Neural cell (in vitro differentiated cells): ENCODE results near the gene TOM1. TPM values are rescaled to one million over a fixed set of nuclear protein-coding genes. Genes with fewer than 3 reads are reported as not detected.
"Not testable (repeated sequence)": the region's sequence is repeated elsewhere in the genome, so short reads cannot be mapped to it uniquely, and the experiment has no call there.

Source experiments
- H2AFZ ChIP-seq: fragments of 200-600, 300-800 bp; sonication (generic), shearing (Covaris generic); 2 replicates; pipeline ENCODE4 v1.6.0; 2014; ENCODE audit warnings: low read depth, mild to moderate bottlenecking, antibody characterized with exemption, low read length, moderate library complexity
- H3F3A ChIP-seq: fragments of 200-600 bp; shearing (Covaris generic); 2 replicates; pipeline ENCODE4 v1.6.1; 2016; ENCODE audit warnings: mild to moderate bottlenecking, moderate library complexity, mixed read lengths, antibody characterized with exemption, low read length; ENCODE audit not compliant: insufficient read depth, poor library complexity, severe bottlenecking
- H3K27ac ChIP-seq: fragments of 200-600, 300-800 bp; sonication (generic), shearing (Covaris generic); 2 replicates; pipeline ENCODE4 v1.5.1; 2014; ENCODE audit warnings: mild to moderate bottlenecking, low read length, moderate library complexity
- H3K27me3 ChIP-seq: fragments of 300-800, 200-600 bp; sonication (generic), shearing (Covaris generic); 2 replicates; pipeline ENCODE4 v1.6.0; 2014; ENCODE audit warnings: mild to moderate bottlenecking, low read depth, low read length, moderate library complexity; ENCODE audit not compliant: insufficient read depth
- H3K36me3 ChIP-seq: fragments of 300-800, 200-600 bp; sonication (generic), shearing (Covaris generic); 2 replicates; pipeline ENCODE4 v1.5.1; 2014; ENCODE audit warnings: mild to moderate bottlenecking, antibody characterized with exemption, low read length, moderate library complexity; ENCODE audit not compliant: insufficient read depth
- H3K4me2 ChIP-seq: fragments of 300-800, 200-600 bp; sonication (generic), shearing (Covaris generic); 2 replicates; pipeline ENCODE4 v1.6.0; 2014; ENCODE audit warnings: mild to moderate bottlenecking, low read length
- H3K4me3 ChIP-seq: fragments of 300-800, 200-600 bp; sonication (generic), shearing (Covaris generic); 2 replicates; pipeline ENCODE4 v1.5.1; 2014; ENCODE audit warnings: mild to moderate bottlenecking, low read length, moderate library complexity
- H3K79me2 ChIP-seq: fragments of 200-600 bp; shearing (Covaris generic); replicated peaks from 2 replicates; pipeline ENCODE4 v1.6.0; 2014; ENCODE audit warnings: mild to moderate bottlenecking, low read length, moderate library complexity; ENCODE audit not compliant: insufficient read depth
- H3K9ac ChIP-seq: fragments of 300-800, 200-600 bp; sonication (generic), shearing (Covaris generic); 2 replicates; pipeline ENCODE4 v1.6.1; 2016; ENCODE audit warnings: mild to moderate bottlenecking, low read length, mixed read lengths
- H3K9me2 ChIP-seq: fragments of 200-600 bp; shearing (Covaris generic); 2 replicates; pipeline ENCODE4 v1.6.1; 2016; ENCODE audit warnings: mild to moderate bottlenecking, low read length, mixed read lengths; ENCODE audit not compliant: insufficient read depth
- H3K9me3 ChIP-seq: fragments of 200-600, 300-800 bp; sonication (generic), shearing (Covaris generic); 2 replicates; pipeline ENCODE4 v1.6.1; 2016; ENCODE audit warnings: mild to moderate bottlenecking, mixed run types, low read length, moderate library complexity, mixed read lengths
- H4K20me1 ChIP-seq: fragments of 200-600 bp; shearing (Covaris generic); 2 replicates; pipeline ENCODE4 v1.6.1; 2016; ENCODE audit warnings: mild to moderate bottlenecking, mixed run types; ENCODE audit not compliant: insufficient read depth
- CTCF ChIP-seq: fragments of 450-650 bp; IDR thresholded peaks from 2 replicates; pipeline ENCODE4 v1.5.1; 2014; ENCODE audit warnings: antibody characterized with exemption, mild to moderate bottlenecking, moderate library complexity; ENCODE audit not compliant: poor library complexity, severe bottlenecking
- EP300 ChIP-seq: fragments of 450-650 bp; conservative IDR thresholded peaks from 2 replicates; pipeline ENCODE4 v1.6.1; 2014; ENCODE audit warnings: antibody characterized with exemption, mild to moderate bottlenecking, moderate library complexity; ENCODE audit not compliant: poor library complexity, severe bottlenecking
- EZH2 ChIP-seq: fragments of 200-600, 300-800 bp; shearing (Covaris generic), sonication (generic); IDR thresholded peaks from 2 replicates; pipeline ENCODE4 v1.6.1; 2014; ENCODE audit warnings: antibody characterized with exemption, low read length, borderline replicate concordance, mild to moderate bottlenecking; ENCODE audit not compliant: insufficient read depth, poor library complexity, severe bottlenecking
- MXI1 ChIP-seq: fragments of 450-650 bp; conservative IDR thresholded peaks from 2 replicates; pipeline ENCODE4 v1.6.1; 2014; ENCODE audit warnings: antibody characterized with exemption, mild to moderate bottlenecking; ENCODE audit not compliant: poor library complexity, severe bottlenecking
- POLR2AphosphoS5 ChIP-seq: IDR thresholded peaks from 2 replicates; pipeline ENCODE4 v1.6.1; 2012
- RAD21 ChIP-seq: fragments of 450-650 bp; conservative IDR thresholded peaks from 2 replicates; pipeline ENCODE4 v1.6.1; 2014; ENCODE audit warnings: antibody characterized with exemption, mild to moderate bottlenecking, moderate library complexity
- SMC3 ChIP-seq: fragments of 450-650 bp; conservative IDR thresholded peaks from 2 replicates; pipeline ENCODE4 v1.6.1; 2014; ENCODE audit warnings: antibody characterized with exemption, mild to moderate bottlenecking, moderate library complexity; ENCODE audit not compliant: poor library complexity
- TAF1 ChIP-seq: IDR thresholded peaks from 2 replicates; pipeline ENCODE4 v1.6.1; 2012; ENCODE audit warnings: low read depth
- polyA plus RNA-seq: library from polyadenylated mRNA; depleted of rRNA; stranded (reverse); fragments of >200 nt; gene quantifications from 2 replicates; pipeline ENCODE4 v1.2.3, GENCODE V29; 2014
- TF ChIP-seq, protein P1 (sequence below): IDR thresholded peaks from 2 replicates; pipeline ENCODE4 v1.6.1; 2012; ENCODE audit warnings: borderline replicate concordance

The TOM1 gene
- polyA plus RNA-seq, 1 donor from 2014 or later, result 13.3 TPM

DNA sequence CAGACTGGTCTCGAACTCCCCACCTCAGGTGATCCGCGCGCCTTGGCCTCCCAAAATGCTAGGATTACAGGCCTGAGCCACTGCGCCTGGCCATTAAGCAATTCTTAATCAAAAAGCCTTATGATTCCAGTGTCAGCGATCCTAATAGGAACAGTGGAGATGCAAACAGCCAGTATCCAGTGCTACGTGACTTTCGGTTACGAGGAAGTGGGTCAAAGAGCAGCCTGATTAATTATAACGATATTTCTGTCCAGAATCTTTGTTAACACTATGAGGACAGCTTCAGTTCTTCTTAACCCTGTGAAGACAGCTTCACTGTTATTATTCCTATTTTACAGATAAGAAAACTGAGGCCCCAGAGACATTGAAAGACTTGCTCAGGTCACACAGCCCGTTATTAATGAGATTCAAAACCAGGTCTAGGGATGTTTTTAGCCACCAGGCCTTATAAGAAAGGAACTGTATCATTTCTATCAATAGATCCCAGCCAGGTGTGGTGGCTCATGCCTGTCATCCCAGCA, 63.9 kb downstream of the TOM1 start:
- Histone ChIP-seq H3K79me2 (no peaks in the 10 kb centered on the region), H4K20me1 (no peaks in the 10 kb centered on the region), H3K4me3 (no peak overlapping the region), H3K9ac (no peak overlapping the region), H3K4me2 (no peak overlapping the region), H3F3A (no peaks in the 10 kb centered on the region), H3K27ac (no peak overlapping the region), H2AFZ (no peak overlapping the region), H3K9me3 (no peaks in the 10 kb centered on the region), H3K9me2 (no peaks in the 10 kb centered on the region), H3K27me3 (no peaks in the 10 kb centered on the region), H3K36me3 (no peaks in the 10 kb centered on the region)
- TF ChIP-seq, protein P1, sequence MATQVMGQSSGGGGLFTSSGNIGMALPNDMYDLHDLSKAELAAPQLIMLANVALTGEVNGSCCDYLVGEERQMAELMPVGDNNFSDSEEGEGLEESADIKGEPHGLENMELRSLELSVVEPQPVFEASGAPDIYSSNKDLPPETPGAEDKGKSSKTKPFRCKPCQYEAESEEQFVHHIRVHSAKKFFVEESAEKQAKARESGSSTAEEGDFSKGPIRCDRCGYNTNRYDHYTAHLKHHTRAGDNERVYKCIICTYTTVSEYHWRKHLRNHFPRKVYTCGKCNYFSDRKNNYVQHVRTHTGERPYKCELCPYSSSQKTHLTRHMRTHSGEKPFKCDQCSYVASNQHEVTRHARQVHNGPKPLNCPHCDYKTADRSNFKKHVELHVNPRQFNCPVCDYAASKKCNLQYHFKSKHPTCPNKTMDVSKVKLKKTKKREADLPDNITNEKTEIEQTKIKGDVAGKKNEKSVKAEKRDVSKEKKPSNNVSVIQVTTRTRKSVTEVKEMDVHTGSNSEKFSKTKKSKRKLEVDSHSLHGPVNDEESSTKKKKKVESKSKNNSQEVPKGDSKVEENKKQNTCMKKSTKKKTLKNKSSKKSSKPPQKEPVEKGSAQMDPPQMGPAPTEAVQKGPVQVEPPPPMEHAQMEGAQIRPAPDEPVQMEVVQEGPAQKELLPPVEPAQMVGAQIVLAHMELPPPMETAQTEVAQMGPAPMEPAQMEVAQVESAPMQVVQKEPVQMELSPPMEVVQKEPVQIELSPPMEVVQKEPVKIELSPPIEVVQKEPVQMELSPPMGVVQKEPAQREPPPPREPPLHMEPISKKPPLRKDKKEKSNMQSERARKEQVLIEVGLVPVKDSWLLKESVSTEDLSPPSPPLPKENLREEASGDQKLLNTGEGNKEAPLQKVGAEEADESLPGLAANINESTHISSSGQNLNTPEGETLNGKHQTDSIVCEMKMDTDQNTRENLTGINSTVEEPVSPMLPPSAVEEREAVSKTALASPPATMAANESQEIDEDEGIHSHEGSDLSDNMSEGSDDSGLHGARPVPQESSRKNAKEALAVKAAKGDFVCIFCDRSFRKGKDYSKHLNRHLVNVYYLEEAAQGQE, result no peak
- TF ChIP-seq CTCF (no peak), POLR2AphosphoS5 (no peak), TAF1 (no peak), RAD21 (no peak), MXI1 (no peak), EP300 (no peak), EZH2 (no peak), SMC3 (no peak)

DNA sequence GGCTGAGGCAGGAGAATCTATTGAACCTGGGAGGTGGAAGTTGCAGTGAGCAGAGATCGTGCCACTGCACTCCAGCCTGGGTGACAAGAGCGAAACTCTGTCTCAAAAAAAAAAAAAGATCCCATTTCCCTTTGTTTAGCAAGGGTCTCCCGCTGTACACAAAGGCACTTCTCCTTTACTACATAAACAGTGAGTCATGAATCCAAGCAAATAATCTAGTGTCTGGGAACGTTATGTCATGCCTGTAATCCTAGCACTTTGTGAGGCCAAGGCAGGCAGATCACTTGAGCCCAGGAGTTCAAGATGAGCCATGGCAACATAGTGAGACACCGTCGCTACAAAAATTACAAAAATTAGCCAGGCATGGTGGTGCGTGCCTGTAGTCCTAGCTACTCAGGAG, 64.5 kb downstream of the TOM1 start:
- not testable (repeated sequence) for H3K4me3 ChIP-seq, H4K20me1 ChIP-seq, H3K9ac ChIP-seq, H3K27me3 ChIP-seq, H3K79me2 ChIP-seq, H3K36me3 ChIP-seq, H3K27ac ChIP-seq, H3K9me2 ChIP-seq, H2AFZ ChIP-seq, H3F3A ChIP-seq, H3K4me2 ChIP-seq, H3K9me3 ChIP-seq

DNA sequence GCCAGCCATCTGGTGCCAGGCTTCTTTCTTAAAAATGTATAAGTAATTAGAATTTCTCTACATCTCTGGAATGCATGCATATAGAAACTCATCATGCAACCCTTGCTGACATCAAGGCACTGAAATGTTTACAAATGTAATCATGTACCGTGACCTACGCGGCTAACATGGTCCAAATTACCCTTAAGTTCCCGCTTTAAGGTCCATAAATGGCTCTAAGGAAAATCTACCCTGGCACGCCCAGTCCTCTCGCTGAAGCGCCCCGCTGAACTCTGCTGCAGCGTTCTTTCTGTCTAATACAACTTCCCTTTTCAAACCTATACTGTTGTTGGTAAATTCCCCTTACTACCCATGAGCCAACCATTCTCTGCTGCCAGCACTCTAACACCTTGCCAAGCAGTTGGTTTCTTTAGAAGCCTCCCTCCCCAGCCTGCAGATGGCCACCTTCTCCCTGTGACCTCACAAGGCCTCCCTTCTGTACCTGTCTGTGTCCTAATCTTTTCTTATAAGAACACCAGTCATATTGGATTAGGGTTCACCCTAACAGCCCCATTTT, 67.7 kb downstream of the TOM1 start:
- no peak for TF ChIP-seq POLR2AphosphoS5
- Histone ChIP-seq H3K36me3 (no peaks in the 10 kb centered on the region), H2AFZ (no peak overlapping the region)

More for the DNA sequence above, 67.7 kb downstream of the TOM1 start:
- Histone ChIP-seq H3K9me3 (no peaks in the 10 kb centered on the region), H3K79me2 (no peaks in the 10 kb centered on the region), H3K9ac (no peak overlapping the region), H3F3A (no peaks in the 10 kb centered on the region), H3K27ac (no peak overlapping the region), H4K20me1 (no peaks in the 10 kb centered on the region), H3K9me2 (no peaks in the 10 kb centered on the region), H3K4me2 (no peak overlapping the region), H3K4me3 (no peak overlapping the region), H3K27me3 (no peaks in the 10 kb centered on the region)
